ENCODE data around the gene INHBC. TPM values are rescaled to one million over a fixed set of nuclear protein-coding genes. Genes with fewer than 3 reads are reported as not detected.

INHBC gene
- total RNA-seq, 1 experiment from 2014 or later: not detected

DNA sequence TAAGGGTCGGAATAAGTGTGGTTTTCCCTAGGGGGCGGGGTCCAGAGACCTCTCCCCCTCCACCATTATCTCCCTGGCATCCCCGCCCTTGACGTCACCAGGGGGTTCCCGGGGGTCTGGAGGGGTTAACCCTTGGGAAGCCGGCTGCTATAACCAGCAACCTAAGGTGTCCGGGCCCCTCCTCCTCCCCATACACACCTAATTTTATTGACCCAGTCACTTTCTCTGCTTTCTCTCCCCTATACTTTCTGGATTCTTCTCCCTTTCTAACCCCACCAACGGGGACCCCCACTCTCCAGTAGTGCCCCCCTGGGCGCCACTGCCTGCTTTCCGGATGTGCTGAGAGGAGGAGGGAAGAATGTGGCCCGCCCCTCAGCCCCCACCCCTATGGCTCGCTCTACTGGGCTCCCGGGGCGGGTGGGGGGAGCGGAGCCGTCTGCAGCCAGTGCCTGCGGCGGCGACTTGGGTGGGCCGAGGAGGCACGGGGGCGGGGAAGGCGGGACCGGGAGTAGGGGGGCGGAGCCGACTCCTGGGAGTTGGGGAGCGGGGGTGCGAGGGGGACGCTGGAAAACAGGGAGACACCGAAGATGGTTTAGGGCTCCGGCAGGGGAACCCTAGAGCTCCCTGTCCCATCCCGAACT is 26.8 kb downstream of the INHBC start:
- no peaks in the 10 kb centered on the region for H3K36me3 ChIP-seq (ENCODE audit: low read depth, low read length)
- H3K9ac ChIP-seq (ENCODE audit: low read length): no peak overlapping the region
- H3K27me3 ChIP-seq (ENCODE audit: low read length): peaks cover 28% of the 10 kb centered on the region
- peak overlapping the region; percentile 64 for H3K4me3 ChIP-seq (ENCODE audit: low read length)
- H3F3A ChIP-seq (ENCODE audit: low read length, unreplicated experiment): no peaks in the 10 kb centered on the region
- peaks cover 11% of the 10 kb centered on the region; the same call in 1 of the 2 replicates for H3K4me1 ChIP-seq (ENCODE audit: insufficient read depth, low read length)
- H3K9me2 ChIP-seq (replicated peaks; ENCODE audit: low read length): no peaks in the 10 kb centered on the region
- BruUV-seq (replicated peaks): no TSS peak
- H3K27ac ChIP-seq (ENCODE audit: low read length): no peak overlapping the region
- peak; percentile 32 for DNase-seq
- CTCF ChIA-PET: no interaction called here
- POLR2A ChIA-PET (ENCODE audit: unreplicated experiment): no interaction called here
- no peaks in the 10 kb centered on the region for H3K79me2 ChIP-seq (ENCODE audit: low read length)
- no peaks in the 10 kb centered on the region for H4K20me1 ChIP-seq (ENCODE audit: low read length)
- peak overlapping the region; percentile 70 for H2AFZ ChIP-seq (ENCODE audit: low read length)
- peak overlapping the region; percentile 97 for H3K4me2 ChIP-seq (ENCODE audit: low read length)
- no peaks in the 10 kb centered on the region for H3K9me3 ChIP-seq (ENCODE audit: low read length)
- intact Hi-C loops (cut with micrococcal nuclease): no loop called here
- TF ChIP-seq EZH2phosphoT487 (IDR thresholded peaks at IDR 0.05; ENCODE audit: borderline replicate concordance, low read length) (no peak), EZH2 (IDR thresholded peaks at IDR 0.05; ENCODE audit: low read length, unreplicated experiment) (no peak)
- TF ChIP-seq, protein P1, sequence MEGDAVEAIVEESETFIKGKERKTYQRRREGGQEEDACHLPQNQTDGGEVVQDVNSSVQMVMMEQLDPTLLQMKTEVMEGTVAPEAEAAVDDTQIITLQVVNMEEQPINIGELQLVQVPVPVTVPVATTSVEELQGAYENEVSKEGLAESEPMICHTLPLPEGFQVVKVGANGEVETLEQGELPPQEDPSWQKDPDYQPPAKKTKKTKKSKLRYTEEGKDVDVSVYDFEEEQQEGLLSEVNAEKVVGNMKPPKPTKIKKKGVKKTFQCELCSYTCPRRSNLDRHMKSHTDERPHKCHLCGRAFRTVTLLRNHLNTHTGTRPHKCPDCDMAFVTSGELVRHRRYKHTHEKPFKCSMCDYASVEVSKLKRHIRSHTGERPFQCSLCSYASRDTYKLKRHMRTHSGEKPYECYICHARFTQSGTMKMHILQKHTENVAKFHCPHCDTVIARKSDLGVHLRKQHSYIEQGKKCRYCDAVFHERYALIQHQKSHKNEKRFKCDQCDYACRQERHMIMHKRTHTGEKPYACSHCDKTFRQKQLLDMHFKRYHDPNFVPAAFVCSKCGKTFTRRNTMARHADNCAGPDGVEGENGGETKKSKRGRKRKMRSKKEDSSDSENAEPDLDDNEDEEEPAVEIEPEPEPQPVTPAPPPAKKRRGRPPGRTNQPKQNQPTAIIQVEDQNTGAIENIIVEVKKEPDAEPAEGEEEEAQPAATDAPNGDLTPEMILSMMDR (conservative IDR thresholded peaks at IDR 0.05; ENCODE audit: low read depth, low read length): no peak
- ATAC-seq: peak; percentile 7

DNA sequence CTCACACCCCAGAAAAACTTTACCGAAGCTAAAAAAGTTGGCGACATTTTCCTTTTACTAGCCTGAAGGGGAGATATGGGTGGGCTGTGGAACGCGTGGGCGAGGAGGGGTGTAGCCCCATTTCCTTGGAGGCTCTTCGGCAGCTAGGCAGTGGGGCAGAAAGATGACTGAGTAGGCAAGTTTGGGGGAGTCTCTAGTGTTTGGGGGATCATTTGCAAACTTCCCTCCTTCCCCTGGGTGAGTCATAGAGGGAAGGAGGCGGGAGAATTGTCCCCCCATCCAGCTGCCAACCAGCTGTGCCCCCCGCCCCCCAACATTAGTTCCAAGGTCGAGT is 27.3 kb downstream of the INHBC start:
- H3K9ac ChIP-seq (ENCODE audit: low read length): no peak overlapping the region
- H2AFZ ChIP-seq (ENCODE audit: low read length): peak overlapping the region; percentile 70
- peak overlapping the region; percentile 64 for H3K4me3 ChIP-seq (ENCODE audit: low read length)
- H3K4me2 ChIP-seq (ENCODE audit: low read length): peak overlapping the region; percentile 97
- TF ChIP-seq EZH2 (IDR thresholded peaks at IDR 0.05; ENCODE audit: low read length, unreplicated experiment): no peak
- TF ChIP-seq, protein P1 (conservative IDR thresholded peaks at IDR 0.05; ENCODE audit: low read depth, low read length): no peak
- TF ChIP-seq EZH2phosphoT487 (IDR thresholded peaks at IDR 0.05; ENCODE audit: borderline replicate concordance, low read length): no peak
- no TSS peak for BruUV-seq (replicated peaks)
- H3K79me2 ChIP-seq (ENCODE audit: low read length): no peaks in the 10 kb centered on the region
- no peak overlapping the region for H3K27ac ChIP-seq (ENCODE audit: low read length)
- intact Hi-C loops (cut with micrococcal nuclease): no loop called here
- no peaks in the 10 kb centered on the region for H3F3A ChIP-seq (ENCODE audit: low read length, unreplicated experiment)
- no peaks in the 10 kb centered on the region for H4K20me1 ChIP-seq (ENCODE audit: low read length)
- H3K36me3 ChIP-seq (ENCODE audit: low read depth, low read length): no peaks in the 10 kb centered on the region
- H3K9me3 ChIP-seq (ENCODE audit: low read length): no peaks in the 10 kb centered on the region
- H3K27me3 ChIP-seq (ENCODE audit: low read length): peaks cover 29% of the 10 kb centered on the region
- H3K9me2 ChIP-seq (replicated peaks; ENCODE audit: low read length): no peaks in the 10 kb centered on the region
- ATAC-seq (no peak; the same call in 1 of the 2 replicates), DNase-seq (no peak)
- H3K4me1 ChIP-seq (ENCODE audit: insufficient read depth, low read length): peaks cover 11% of the 10 kb centered on the region; the same call in 1 of the 2 replicates
- CTCF ChIA-PET: interaction anchor here (0.5 kb wide), 1 partner anchor 334 kb away, joined by 3 read pairs; the partner anchor contains the start of gene LRP1
- POLR2A ChIA-PET (ENCODE audit: unreplicated experiment): interaction anchor here (0.6 kb wide), 1 partner anchor 24 kb away, joined by 5 read pairs; no protein-coding TSS in a partner anchor

All from PC-3 (cell line).